Thoracic aorta (tissue), 2 donors: ENCODE data around the gene BICDL2. TPM values are rescaled to one million over a fixed set of nuclear protein-coding genes. Genes with fewer than 3 reads are reported as not detected.
"Not testable (repeated sequence)": the region's sequence is repeated elsewhere in the genome, so short reads cannot be mapped to it uniquely, and the experiment has no call there.

ENCODE experiments used
- ATAC-seq: fragments of 150-250 bp; one replicate; pipeline ENCODE4 v1.8.0; 2017; ENCODE audit warnings: low read depth; ENCODE audit not compliant: insufficient number of reproducible peaks, low FRiP score
- DNase-seq: peaks from one replicate; pipeline ENCODE4 v3.0.0-alpha.2; 2020; ENCODE audit warnings: low spot score
- H3K27ac ChIP-seq, 2 donors: fragments of 200-600 bp; sonication (generic); 1 replicate in 1 of 2; 2 replicates in 1 of 2; pipeline ENCODE4 v1.5.1; 2016; ENCODE audit warnings: mild to moderate bottlenecking in 2 of 2, moderate library complexity in 2 of 2
- H3K27me3 ChIP-seq: fragments of 200-600 bp; sonication (generic); replicated peaks from 2 replicates; pipeline ENCODE4 v1.6.0; 2016; ENCODE audit warnings: mild to moderate bottlenecking; ENCODE audit not compliant: insufficient read depth
- H3K36me3 ChIP-seq: fragments of 200-600 bp; sonication (generic); one replicate; pipeline ENCODE4 v1.5.1; 2016
- H3K4me1 ChIP-seq, 2 donors: fragments of 200-600 bp; sonication (generic); 1 replicate in 1 of 2; 2 replicates in 1 of 2; pipeline versions ENCODE4 v1.5.1 to v1.6.0; 2016; ENCODE audit warnings: low read depth in 2 of 2, mild to moderate bottlenecking in 1 of 2; ENCODE audit not compliant: control insufficient read depth in 1 of 2
- H3K4me3 ChIP-seq: fragments of 200-600 bp; sonication (generic); 2 replicates; pipeline ENCODE4 v1.5.1; 2016; ENCODE audit warnings: mild to moderate bottlenecking
- H3K9me3 ChIP-seq: fragments of 200-600 bp; sonication (generic); 2 replicates; pipeline ENCODE4 v1.5.1; 2016
- total RNA-seq, 2 donors: library from RNA; depleted of rRNA; stranded (reverse); fragments of >200 nt; gene quantifications; one replicate each; pipeline versions ENCODE4 v1.1.0 to v1.2.3, GENCODE V29; 2016
- TF ChIP-seq, protein P1 (sequence below): fragments of 200-600 bp; sonication (generic); IDR thresholded peaks from one replicate; pipeline ENCODE4 v1.5.1; 2019; ENCODE audit warnings: antibody characterized with exemption

Gene BICDL2
- total RNA-seq, 2 donors from 2014 or later: 1.1 TPM; not detected in 1

DNA sequence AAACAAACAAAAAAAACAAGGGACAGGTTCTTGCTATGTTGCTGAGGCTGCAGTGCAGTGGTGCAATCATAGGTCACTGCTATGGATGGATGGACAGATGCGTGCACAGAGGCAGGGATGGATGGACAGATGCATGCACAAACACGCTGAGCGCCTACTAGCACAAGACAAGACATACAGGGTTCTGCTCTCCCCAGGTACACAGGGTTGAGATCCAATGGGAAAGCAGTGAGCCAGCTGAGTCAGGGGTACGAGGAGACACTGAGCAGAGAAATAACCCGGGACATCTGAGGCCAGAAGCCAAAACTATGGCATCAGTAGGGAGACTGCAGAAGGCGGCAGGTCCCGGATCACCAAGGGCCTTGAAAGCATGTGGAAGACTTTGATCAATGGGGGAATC, 34.9 kb upstream of the BICDL2 start:
- ATAC-seq: no peak
- H3K9me3 ChIP-seq: no peaks in the 10 kb centered on the region
- peaks cover 0 to 1% of the 10 kb centered on the region in 2 donors for H3K4me1 ChIP-seq
- TF ChIP-seq, protein P1, sequence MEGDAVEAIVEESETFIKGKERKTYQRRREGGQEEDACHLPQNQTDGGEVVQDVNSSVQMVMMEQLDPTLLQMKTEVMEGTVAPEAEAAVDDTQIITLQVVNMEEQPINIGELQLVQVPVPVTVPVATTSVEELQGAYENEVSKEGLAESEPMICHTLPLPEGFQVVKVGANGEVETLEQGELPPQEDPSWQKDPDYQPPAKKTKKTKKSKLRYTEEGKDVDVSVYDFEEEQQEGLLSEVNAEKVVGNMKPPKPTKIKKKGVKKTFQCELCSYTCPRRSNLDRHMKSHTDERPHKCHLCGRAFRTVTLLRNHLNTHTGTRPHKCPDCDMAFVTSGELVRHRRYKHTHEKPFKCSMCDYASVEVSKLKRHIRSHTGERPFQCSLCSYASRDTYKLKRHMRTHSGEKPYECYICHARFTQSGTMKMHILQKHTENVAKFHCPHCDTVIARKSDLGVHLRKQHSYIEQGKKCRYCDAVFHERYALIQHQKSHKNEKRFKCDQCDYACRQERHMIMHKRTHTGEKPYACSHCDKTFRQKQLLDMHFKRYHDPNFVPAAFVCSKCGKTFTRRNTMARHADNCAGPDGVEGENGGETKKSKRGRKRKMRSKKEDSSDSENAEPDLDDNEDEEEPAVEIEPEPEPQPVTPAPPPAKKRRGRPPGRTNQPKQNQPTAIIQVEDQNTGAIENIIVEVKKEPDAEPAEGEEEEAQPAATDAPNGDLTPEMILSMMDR: no peak
- H3K36me3 ChIP-seq: no peaks in the 10 kb centered on the region
- no peaks in the 10 kb centered on the region for H3K27me3 ChIP-seq
- H3K4me3 ChIP-seq: no peak overlapping the region
- H3K27ac ChIP-seq: no peak overlapping the region
- DNase-seq: no peak

DNA sequence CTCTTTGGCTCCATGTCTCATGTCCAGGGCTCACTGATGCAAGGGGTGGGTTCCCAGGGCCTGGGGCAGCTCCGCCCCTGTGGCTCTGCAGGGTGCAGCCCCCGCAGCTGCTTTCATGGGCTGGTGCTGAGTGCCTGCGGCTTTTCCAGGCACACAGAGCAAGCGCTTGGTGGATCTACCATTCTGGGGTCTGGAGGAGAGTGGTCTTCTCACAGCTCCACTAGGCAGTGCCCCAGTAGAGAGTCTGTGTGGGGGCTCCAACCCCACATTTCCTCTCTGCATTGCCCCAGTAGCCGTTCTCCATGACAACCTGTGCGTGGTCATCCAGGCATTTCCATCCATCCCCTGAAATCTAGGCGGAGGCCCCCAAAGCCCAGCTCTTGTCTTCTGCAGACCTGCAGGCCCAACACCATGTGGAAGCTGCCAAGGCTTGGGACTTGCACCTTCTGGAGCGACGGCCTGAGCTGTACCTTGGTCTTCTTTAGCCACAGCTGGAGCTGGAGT, 33.9 kb upstream of the BICDL2 start:
- Histone ChIP-seq H3K27ac (no peak overlapping the region), H3K36me3 (no peaks in the 10 kb centered on the region), H3K9me3 (no peaks in the 10 kb centered on the region), H3K4me3 (no peak overlapping the region), H3K4me1 (peaks cover 3 to 11% of the 10 kb centered on the region in 2 donors), H3K27me3 (no peaks in the 10 kb centered on the region)
- TF ChIP-seq, protein P1: no peak
- no peak for DNase-seq
- ATAC-seq: no peak

DNA sequence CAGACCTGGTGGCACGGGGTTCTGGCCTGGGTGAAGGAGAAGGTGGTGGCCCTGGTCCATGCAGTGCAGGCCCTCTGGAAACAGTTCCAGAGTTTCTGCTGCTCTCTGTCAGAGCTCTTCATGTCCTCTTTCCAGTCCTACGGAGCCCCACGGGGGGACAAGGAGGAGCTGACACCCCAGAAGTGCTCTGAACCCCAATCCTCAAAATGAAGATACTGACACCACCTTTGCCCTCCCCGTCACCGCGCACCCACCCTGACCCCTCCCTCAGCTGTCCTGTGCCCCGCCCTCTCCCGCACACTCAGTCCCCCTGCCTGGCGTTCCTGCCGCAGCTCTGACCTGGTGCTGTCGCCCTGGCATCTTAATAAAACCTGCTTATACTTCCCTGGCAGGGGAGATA, 32.4 kb upstream of the BICDL2 start:
- H3K4me3 ChIP-seq, DNase-seq, H3K9me3 ChIP-seq, ATAC-seq, H3K36me3 ChIP-seq, H3K27me3 ChIP-seq, H3K27ac ChIP-seq: not testable (repeated sequence)
- peaks cover 11 to 23% of the 10 kb centered on the region in 2 donors for H3K4me1 ChIP-seq

DNA sequence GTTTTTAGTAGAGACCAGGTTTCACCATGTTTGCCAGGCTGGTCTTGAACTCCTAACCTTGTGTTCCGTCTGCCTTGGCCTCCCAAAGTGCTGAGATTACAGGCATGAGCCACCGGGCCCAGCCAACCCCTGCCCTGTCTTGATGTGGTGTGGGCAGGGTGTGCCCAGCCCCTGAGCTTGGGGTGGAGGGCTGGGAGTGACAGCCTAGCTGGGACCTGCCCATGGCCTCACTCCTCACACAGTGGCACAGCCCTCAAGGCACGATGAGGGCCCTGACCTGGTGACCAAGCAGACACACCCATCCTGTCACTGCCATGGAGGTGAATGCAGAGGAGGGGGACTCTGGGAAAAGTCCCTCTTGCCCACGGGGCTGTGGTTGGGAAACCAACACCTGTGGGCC, 31.7 kb upstream of the BICDL2 start:
- Histone ChIP-seq H3K4me3 (no peak overlapping the region), H3K9me3 (no peaks in the 10 kb centered on the region), H3K36me3 (no peaks in the 10 kb centered on the region), H3K27ac (no peak overlapping the region), H3K4me1 (peaks cover 11 to 23% of the 10 kb centered on the region in 2 donors), H3K27me3 (no peaks in the 10 kb centered on the region)
- DNase-seq (no peak), ATAC-seq (no peak)
- TF ChIP-seq, protein P1: no peak

DNA sequence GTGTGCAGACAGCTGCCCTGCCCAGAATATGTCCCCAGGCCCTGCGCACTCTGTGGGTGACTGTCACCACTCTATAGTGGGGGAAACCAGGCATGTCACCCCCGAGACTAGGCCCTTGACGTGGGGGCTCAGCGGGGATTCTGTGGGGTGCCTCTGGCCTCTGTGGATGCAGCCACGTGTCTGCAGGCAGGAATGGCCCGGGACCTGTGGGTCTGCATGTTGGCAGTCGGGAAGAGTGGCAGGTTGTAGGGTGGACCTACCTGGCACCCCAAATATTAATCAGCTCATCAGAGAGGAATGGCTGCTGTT, 29.6 kb upstream of the BICDL2 start:
- Histone ChIP-seq H3K36me3 (no peaks in the 10 kb centered on the region), H3K9me3 (no peaks in the 10 kb centered on the region), H3K27me3 (no peaks in the 10 kb centered on the region), H3K4me3 (peak overlapping the region; percentile 64), H3K27ac (no peak overlapping the region), H3K4me1 (peaks cover 11 to 23% of the 10 kb centered on the region in 2 donors)
- ATAC-seq: no peak
- no peak for DNase-seq
- TF ChIP-seq, protein P1: no peak

DNA sequence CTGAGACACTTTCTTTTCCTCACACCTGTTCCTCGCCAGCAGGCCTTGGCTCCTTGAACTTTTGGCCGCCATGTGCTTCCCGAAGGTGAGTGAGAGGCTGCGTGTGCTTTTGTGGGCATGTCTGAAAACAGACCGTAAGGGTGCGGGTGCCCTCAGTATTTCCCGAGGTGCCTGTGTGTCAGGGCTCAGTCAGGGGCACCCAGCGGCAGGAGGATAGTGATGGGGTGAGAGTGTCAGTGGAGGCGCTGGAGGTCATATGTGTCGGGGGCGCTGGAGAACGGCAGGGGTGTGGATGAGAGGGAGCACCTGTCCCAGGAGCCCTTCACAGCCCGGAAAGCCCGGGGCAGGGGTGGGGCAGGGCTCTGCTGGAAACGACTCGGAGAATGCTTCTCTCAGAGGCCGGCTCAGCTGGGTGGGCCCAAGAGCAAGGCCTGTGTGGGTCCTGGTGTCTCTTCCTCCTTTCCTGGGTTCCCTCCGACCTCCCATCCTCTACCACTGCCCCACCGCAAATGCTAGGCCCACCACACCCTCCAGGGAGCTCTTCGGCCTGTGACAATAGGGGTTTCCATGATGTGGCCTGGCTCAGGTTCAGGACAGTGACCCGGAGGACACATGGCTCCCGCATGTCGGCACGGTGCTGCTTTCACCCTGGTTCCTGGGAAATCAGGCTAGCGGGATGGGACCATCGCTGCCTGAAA, 29.1 kb upstream of the BICDL2 start:
- Histone ChIP-seq H3K27me3 (no peaks in the 10 kb centered on the region), H3K27ac (peak overlapping the region in 1 of 2 donors; percentile 14), H3K36me3 (no peaks in the 10 kb centered on the region), H3K4me3 (peak overlapping the region; percentile 64), H3K9me3 (no peaks in the 10 kb centered on the region), H3K4me1 (peaks cover 11 to 23% of the 10 kb centered on the region in 2 donors)
- DNase-seq (no peak), ATAC-seq (no peak)
- TF ChIP-seq, protein P1: no peak
